H9 (cell line): ENCODE data around the gene NPPC. TPM values are rescaled to one million over a fixed set of nuclear protein-coding genes. Genes with fewer than 3 reads are reported as not detected.

ENCODE experiments used
- DNase-seq: peaks from one replicate; pipeline ENCODE4 v3.0.0-alpha.2; 2017
- H2AFZ ChIP-seq: one replicate; pipeline ENCODE4 v1.6.1; 2013; ENCODE audit warnings: mild to moderate bottlenecking, low read length, control low read depth, moderate library complexity
- H2AK5ac ChIP-seq: 2 replicates; pipeline ENCODE4 v1.6.1; 2013; ENCODE audit warnings: low read length, control low read depth, mixed read lengths; ENCODE audit not compliant: insufficient read length
- H2BK120ac ChIP-seq: one replicate; pipeline ENCODE4 v1.6.1; 2013; ENCODE audit warnings: low read depth, mild to moderate bottlenecking, low read length, control low read depth, inconsistent platforms; ENCODE audit not compliant: poor library complexity, severe bottlenecking
- H2BK12ac ChIP-seq: 2 replicates; pipeline ENCODE4 v1.6.1; 2013; ENCODE audit warnings: low read length, control low read depth, mixed read lengths, low read depth; ENCODE audit not compliant: insufficient read length
- H2BK15ac ChIP-seq: 2 replicates; pipeline ENCODE4 v1.6.1; 2013; ENCODE audit warnings: low read depth, low read length, control low read depth
- H2BK20ac ChIP-seq: one replicate; pipeline ENCODE4 v1.6.1; 2013; ENCODE audit warnings: low read depth, mild to moderate bottlenecking, low read length, control low read depth, inconsistent platforms; ENCODE audit not compliant: poor library complexity, severe bottlenecking
- H2BK5ac ChIP-seq: 2 replicates; pipeline ENCODE4 v1.6.1; 2013; ENCODE audit warnings: low read length, control low read depth, mixed read lengths; ENCODE audit not compliant: insufficient read length
- H3K14ac ChIP-seq: 2 replicates; pipeline ENCODE4 v1.6.1; 2013; ENCODE audit warnings: low read length, control low read depth; ENCODE audit not compliant: insufficient read depth
- H3K18ac ChIP-seq: 2 replicates; pipeline ENCODE4 v1.6.1; 2013; ENCODE audit warnings: low read depth, mild to moderate bottlenecking, mixed read lengths, low read length, control low read depth; ENCODE audit not compliant: insufficient read length
- H3K23ac ChIP-seq: 2 replicates; pipeline ENCODE4 v1.6.1; 2013; ENCODE audit warnings: low read length, control low read depth, mixed read lengths, low read depth; ENCODE audit not compliant: insufficient read length
- H3K23me2 ChIP-seq: 2 replicates; pipeline ENCODE4 v1.6.1; 2013; ENCODE audit warnings: low read depth, mild to moderate bottlenecking, mixed read lengths, low read length, control low read depth; ENCODE audit not compliant: insufficient read length, poor library complexity, severe bottlenecking
- H3K27ac ChIP-seq: 2 replicates; pipeline ENCODE4 v1.5.1; 2013; ENCODE audit warnings: low read length, control low read depth, mixed read lengths, low read depth; ENCODE audit not compliant: insufficient read length
- H3K27me3 ChIP-seq: 2 replicates; pipeline ENCODE4 v1.6.1; 2013; ENCODE audit warnings: low read length, control low read depth, inconsistent platforms; ENCODE audit not compliant: insufficient read depth
- H3K4ac ChIP-seq: 2 replicates; pipeline ENCODE4 v1.6.1; 2013; ENCODE audit warnings: low read depth, mild to moderate bottlenecking, control low read depth, inconsistent platforms, low read length, moderate library complexity
- H3K4me1 ChIP-seq: 2 replicates; pipeline ENCODE4 v1.6.1; 2013; ENCODE audit warnings: low read length, control low read depth, inconsistent platforms; ENCODE audit not compliant: insufficient read depth
- H3K4me2 ChIP-seq: 2 replicates; pipeline ENCODE4 v1.6.1; 2013; ENCODE audit warnings: low read length, control low read depth, mixed read lengths; ENCODE audit not compliant: insufficient read length, insufficient read depth
- H3K56ac ChIP-seq: 2 replicates; pipeline ENCODE4 v1.6.1; 2013; ENCODE audit warnings: low read depth, mild to moderate bottlenecking, mixed read lengths, low read length, control low read depth; ENCODE audit not compliant: insufficient read length
- H3K79me1 ChIP-seq: 2 replicates; pipeline ENCODE4 v1.6.1; 2013; ENCODE audit warnings: low read depth, mild to moderate bottlenecking, moderate library complexity, low read length, control low read depth, inconsistent platforms; ENCODE audit not compliant: insufficient read depth, poor library complexity, severe bottlenecking
- H3K79me2 ChIP-seq: 2 replicates; pipeline ENCODE4 v1.6.1; 2013; ENCODE audit warnings: low read length, control low read depth, inconsistent platforms; ENCODE audit not compliant: insufficient read depth
- H3K9ac ChIP-seq: 2 replicates; pipeline ENCODE4 v1.6.1; 2013; ENCODE audit warnings: low read length, control low read depth, mixed read lengths; ENCODE audit not compliant: insufficient read length; ENCODE audit errors: extremely low read depth
- H3K9me3 ChIP-seq: one replicate; pipeline ENCODE4 v1.6.1; 2013; ENCODE audit warnings: low read depth, low read length, inconsistent platforms; ENCODE audit not compliant: control insufficient read depth
- H3T11ph ChIP-seq: one replicate; pipeline ENCODE4 v1.6.1; 2013; ENCODE audit warnings: mild to moderate bottlenecking, low read length, control low read depth, inconsistent platforms
- H4K20me1 ChIP-seq: one replicate; pipeline ENCODE4 v1.6.1; 2013; ENCODE audit not compliant: control insufficient read depth, insufficient read length, insufficient read depth
- H4K5ac ChIP-seq: 2 replicates; pipeline ENCODE4 v1.6.1; 2013; ENCODE audit warnings: low read depth, mild to moderate bottlenecking, mixed read lengths, low read length, control low read depth; ENCODE audit not compliant: insufficient read length
- H4K8ac ChIP-seq: replicated peaks from 2 replicates; pipeline ENCODE4 v1.6.1; 2013; ENCODE audit warnings: low read length, control low read depth, mixed read lengths, low read depth; ENCODE audit not compliant: insufficient read length
- H4K91ac ChIP-seq: 2 replicates; pipeline ENCODE4 v1.6.1; 2013; ENCODE audit warnings: low read depth, mild to moderate bottlenecking, moderate library complexity, mixed read lengths, low read length, control low read depth; ENCODE audit not compliant: insufficient read length
- H3K27ac Mint-ChIP-seq, 3 experiments: 2 replicates in 2 of 3; 3 replicates in 1 of 3; pipeline ENCODE4 v1.8.0; 2020 to 2021; ENCODE audit warnings: mixed read lengths in 3 of 3, mild to moderate bottlenecking in 1 of 3, moderate library complexity in 1 of 3
- H3K27me3 Mint-ChIP-seq: 2 replicates; pipeline ENCODE4 v1.8.0; 2021; ENCODE audit warnings: low read depth, mild to moderate bottlenecking, moderate library complexity, mixed read lengths
- H3K36me3 Mint-ChIP-seq, 3 experiments: 2 replicates in 2 of 3; 3 replicates in 1 of 3; pipeline ENCODE4 v1.8.0; 2020 to 2021; ENCODE audit warnings: low read depth in 3 of 3, mixed read lengths in 3 of 3; ENCODE audit not compliant: insufficient read depth in 1 of 3
- H3K4me1 Mint-ChIP-seq, 2 experiments: 2 replicates each; pipeline ENCODE4 v1.8.0; 2020; ENCODE audit warnings: mixed read lengths in 2 of 2
- H3K4me3 Mint-ChIP-seq, 2 experiments: 2 replicates in 1 of 2; 3 replicates in 1 of 2; pipeline ENCODE4 v1.8.0; 2020 to 2021; ENCODE audit warnings: mild to moderate bottlenecking in 2 of 2, mixed read lengths in 2 of 2, moderate library complexity in 1 of 2
- H3K9me3 Mint-ChIP-seq, 2 experiments: 2 replicates in 1 of 2; 3 replicates in 1 of 2; pipeline ENCODE4 v1.8.0; 2020; ENCODE audit warnings: mild to moderate bottlenecking in 2 of 2, mixed read lengths in 2 of 2, moderate library complexity in 1 of 2
- CTCF ChIP-seq: fragments of 200-600 bp; sonication (generic); conservative IDR thresholded peaks from 3 replicates; pipeline ENCODE4 v1.8.0; 2021; ENCODE audit warnings: antibody characterized with exemption, mild to moderate bottlenecking
- WGBS: extraction: QIAGEN DNeasy Blood & Tissue Kit; methylation state at CpG from one replicate; pipeline ENCODE4 v1.1.7; 2013; ENCODE audit warnings: missing lambda C conversion rate, low lambda C conversion rate, mixed read lengths; ENCODE audit not compliant: insufficient read length; ENCODE audit errors: extremely low coverage; 5-methylcytosine and 5-hydroxymethylcytosine counted together
- total RNA-seq: library from RNA; stranded (reverse); gene quantifications from 2 replicates; pipeline ENCODE4 v1.2.1, GENCODE V29; 2021

NPPC gene
- total RNA-seq, 1 experiment from 2014 or later: 1.1 TPM

- no peak overlapping the region for H3K9ac ChIP-seq
- peaks cover 21% of the 10 kb centered on the region for H3K23me2 ChIP-seq
- no peaks in the 10 kb centered on the region; the same call in 1 of the 2 replicates for H3K4me1 ChIP-seq
- H2BK120ac ChIP-seq: no peak overlapping the region
- H3K4me2 ChIP-seq: peak overlapping the region; percentile 71
- H3K18ac ChIP-seq: no peak overlapping the region
- H3K4ac ChIP-seq: no peak overlapping the region
- no peak overlapping the region for H4K91ac ChIP-seq
- WGBS: no CpG with 5 or more reads among the region's 96 CpGs
- peak; percentile 96 for TF ChIP-seq CTCF
- H4K20me1 ChIP-seq: no peaks in the 10 kb centered on the region
- no peak overlapping the region for H2BK20ac ChIP-seq
- no peak overlapping the region for H2BK5ac ChIP-seq
- Mint-ChIP-seq H3K9me3 (no peaks in the 10 kb centered on the region), H3K27me3 (peaks cover 62% of the 10 kb centered on the region), H3K4me1 (peaks cover 17 to 24% of the 10 kb centered on the region in 2 experiments), H3K36me3 (no peaks in the 10 kb centered on the region), H3K4me3 (peak overlapping the region; percentile 66 to 83), H3K27ac (no peak overlapping the region)
- peaks cover 22% of the 10 kb centered on the region; the same call in 1 of the 2 replicates for H3K27me3 ChIP-seq
- H2AK5ac ChIP-seq: no peak overlapping the region
- H3T11ph ChIP-seq: no peak overlapping the region
- no peaks in the 10 kb centered on the region for H3K79me1 ChIP-seq
- H3K79me2 ChIP-seq: no peaks in the 10 kb centered on the region
- no peaks in the 10 kb centered on the region for H3K9me3 ChIP-seq
- H4K8ac ChIP-seq: no peak overlapping the region
- H2AFZ ChIP-seq: no peak overlapping the region
- DNase-seq: peak; percentile 86
- no peak overlapping the region for H2BK12ac ChIP-seq
- H4K5ac ChIP-seq: no peak overlapping the region
- H3K56ac ChIP-seq: no peak overlapping the region
- H3K23ac ChIP-seq: no peak overlapping the region
- H3K27ac ChIP-seq: no peak overlapping the region
- H2BK15ac ChIP-seq: no peak overlapping the region
- H3K14ac ChIP-seq: peak overlapping the region; percentile 65; the same call in 1 of the 2 replicates
Observed at GRCh38 chr2:231925303-231926179, 655 bp downstream of the NPPC start.
